HPDE6-E6E7 (cell line): ENCODE measurements around the gene NUCB1.
"Not testable (repeated sequence)": the region's sequence is repeated elsewhere in the genome, so short reads cannot be mapped to it uniquely, and the experiment has no call there.

Experiments used
- DNase-seq: peaks from one replicate; pipeline ENCODE4 v3.0.0; 2011; ENCODE audit warnings: missing footprints; ENCODE audit errors: extremely low spot score

Gene NUCB1

GRCh38 chr19:48899781-48900476 lies at the start of gene NUCB1:
Gene NUCB1, plus strand, starts transcription at chr19:48900312. Its CDS starts 485 bp downstream, at chr19:48900797.
- peak; percentile 98 for DNase-seq

GRCh38 chr19:48852292-48852691 lies 47.8 kb upstream of the NUCB1 start:
- DNase-seq: no peak

DNA sequence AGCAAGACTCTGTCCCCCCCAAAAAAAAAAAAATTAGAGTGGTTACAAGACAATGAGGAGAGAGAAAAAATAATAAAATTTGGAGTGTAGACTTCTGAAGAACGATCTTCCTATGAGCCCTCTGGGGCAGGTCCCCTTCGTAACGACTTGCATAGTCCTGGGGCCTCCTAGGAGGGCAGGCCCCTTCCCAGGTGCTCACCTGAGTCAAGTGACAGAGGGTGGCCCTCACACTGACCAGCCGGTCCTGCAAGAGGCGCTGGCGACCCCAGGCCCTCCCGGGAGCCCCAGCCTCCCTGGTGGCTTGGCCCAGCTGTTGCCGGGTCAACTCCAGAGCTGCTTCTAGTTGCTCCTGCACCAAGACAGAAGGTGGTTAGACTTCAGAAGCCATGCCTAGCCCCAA lies 46.6 kb upstream of the NUCB1 start:
- no peak for DNase-seq

GRCh38 chr19:48854103-48854502 lies 46.0 kb upstream of the NUCB1 start:
- DNase-seq: no peak

GRCh38 chr19:48856921-48857320 lies 43.2 kb upstream of the NUCB1 start:
- DNase-seq: no peak

DNA sequence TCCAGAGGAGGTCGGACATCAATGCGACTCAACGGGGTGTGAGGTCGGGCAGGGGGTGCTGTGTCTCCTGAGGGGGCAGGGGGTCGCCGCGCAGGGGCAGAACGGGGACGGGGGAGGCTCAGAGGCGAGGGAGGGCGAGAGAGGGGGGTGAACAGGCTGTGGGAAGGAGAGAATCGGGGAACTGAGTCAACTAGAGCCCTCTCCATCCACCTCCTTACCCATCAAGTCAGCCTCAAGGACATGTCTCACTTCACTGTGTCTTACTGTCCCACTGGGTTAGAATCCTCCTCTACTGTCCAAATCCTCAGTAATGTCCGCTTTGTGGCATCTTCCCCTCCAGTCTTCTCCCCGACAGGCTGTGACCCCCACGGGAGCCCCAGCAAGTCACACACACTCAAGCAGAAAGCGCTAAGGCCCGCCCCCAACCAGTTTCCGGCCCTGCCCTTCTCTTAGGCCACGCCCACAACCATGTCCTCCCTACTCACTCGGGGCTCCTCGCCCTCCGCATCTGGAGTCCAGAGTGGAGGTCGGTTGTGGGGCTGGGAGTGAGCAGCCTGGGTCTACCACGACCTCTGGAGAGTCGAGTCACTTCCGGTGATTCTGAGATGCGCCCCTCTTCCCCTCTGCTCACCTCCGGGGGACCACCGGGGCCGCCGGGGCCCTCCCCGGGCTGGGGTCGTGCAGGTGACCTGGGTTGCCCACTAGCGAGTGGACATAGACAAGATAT lies 41.0 kb upstream of the NUCB1 start:
- no peak for DNase-seq

DNA sequence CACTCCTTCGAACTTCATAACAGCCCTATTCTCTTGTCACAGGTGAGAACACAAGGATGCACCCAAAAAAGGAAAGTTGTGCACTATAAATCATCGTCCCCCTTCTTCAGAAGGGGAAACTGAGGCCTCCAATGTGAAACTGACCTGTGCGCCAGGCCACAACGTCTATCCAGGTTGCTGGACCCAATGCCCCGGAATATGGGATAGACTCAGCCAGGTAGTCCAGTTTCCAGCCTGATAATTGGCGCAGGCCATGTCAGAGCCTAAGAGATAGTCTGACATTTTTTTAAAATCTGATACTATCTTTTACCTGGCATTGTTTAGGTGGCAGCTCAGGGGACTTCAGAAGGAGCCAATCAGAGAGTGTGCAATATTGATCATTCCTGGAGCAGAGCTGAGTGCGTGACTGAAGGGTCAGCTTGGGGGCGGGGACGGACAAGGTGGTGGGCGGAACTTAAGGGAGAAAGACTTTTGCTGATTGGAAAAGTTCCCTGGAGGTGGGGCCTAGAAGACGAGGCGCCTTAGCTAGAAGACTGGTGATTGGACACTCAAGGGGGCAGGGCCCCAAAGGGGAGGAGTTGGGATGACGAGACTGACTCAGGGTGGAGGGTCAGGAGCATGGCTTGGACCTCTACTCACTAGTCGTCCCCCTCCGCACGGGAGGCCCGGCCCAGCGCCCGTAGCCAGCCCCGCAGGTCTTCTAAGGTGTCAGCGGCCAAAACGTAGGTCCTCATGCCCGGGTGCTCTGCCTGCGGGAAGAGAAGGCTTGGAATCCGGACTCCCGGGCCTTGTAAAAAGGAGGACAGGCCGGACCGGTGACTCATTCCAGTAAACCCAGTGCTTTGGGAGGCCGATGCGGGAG lies 40.2 kb upstream of the NUCB1 start:
- no peak for DNase-seq

DNA sequence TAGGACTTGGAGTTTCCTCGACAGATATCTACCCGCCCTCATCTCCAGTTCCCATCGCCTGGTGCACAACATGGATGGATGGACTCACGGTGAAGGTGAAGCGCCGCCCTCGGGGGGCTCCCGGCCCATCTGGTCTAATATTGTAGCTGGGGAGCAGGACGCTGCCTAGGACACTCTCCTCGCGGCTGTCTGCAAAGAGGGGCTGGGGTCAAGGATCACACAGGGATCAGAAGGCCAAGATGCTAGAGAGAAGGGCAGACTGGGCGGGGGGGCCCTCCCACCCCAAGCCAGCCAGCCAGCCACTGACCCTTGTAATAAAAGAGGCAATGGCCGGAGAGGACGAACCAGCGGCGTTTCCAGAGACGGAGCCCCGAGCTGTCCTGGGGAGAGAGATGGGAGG lies 38.8 kb upstream of the NUCB1 start:
- DNase-seq: no peak

- DNase-seq: no peak
Observed at GRCh38 chr19:48862827-48863226, 37.3 kb upstream of the NUCB1 start.

DNA sequence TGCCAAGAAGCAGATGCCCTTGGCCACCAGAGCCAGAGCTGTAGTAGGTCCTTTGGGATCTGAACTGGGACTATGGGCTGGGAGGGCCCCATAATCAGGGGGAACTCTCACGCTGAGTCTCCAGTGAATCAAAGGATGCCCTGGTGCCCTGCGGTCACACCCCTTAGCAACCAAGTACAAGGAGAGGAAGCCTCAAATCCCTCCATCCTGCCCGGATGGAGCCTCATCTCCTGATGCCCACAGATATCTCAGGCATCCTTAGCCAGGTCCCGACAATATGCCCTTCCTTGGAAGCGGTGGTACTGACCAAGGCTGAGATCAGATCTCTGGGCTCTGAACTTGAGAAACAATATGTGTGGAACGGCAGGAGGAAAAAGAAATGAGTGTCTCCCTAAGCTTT lies 33.4 kb upstream of the NUCB1 start:
- no peak for DNase-seq

DNA sequence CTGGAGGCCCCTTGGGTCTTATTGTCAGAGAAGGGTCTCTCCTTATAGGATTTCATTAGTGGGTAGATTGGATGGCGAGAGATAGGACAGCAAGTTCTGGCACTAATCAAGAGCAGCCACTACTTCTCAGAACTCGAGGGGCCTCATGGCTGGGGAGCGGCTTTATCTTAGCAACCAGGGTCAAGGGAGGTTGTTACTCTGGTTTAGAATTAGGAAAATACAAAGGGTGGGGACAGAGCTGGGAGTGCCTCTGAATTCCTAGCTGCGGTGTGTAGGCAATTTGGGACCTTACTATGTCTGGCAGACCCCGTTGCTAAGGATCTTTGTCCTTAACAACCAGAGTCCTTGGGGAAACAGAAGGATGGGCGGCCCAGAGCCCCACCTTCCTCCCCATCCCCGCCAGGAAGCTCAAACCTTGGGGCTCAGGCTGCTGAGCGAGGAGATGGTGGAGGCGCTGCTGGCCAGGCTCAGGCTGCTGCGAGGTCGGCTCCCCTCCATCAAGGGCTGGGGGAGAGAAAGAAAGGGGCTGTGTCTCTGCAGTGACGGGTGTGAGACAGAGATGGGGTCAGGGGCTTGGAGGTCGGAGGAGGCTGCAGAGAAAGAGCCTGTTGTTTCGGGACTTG lies 32.9 kb upstream of the NUCB1 start:
- no peak for DNase-seq

GRCh38 chr19:48867746-48868113 lies 32.4 kb upstream of the NUCB1 start:
- DNase-seq: no peak

GRCh38 chr19:48868114-48868886 lies 31.8 kb upstream of the NUCB1 start, which contains the start of gene PLEKHA4:
Gene PLEKHA4, minus strand, starts transcription at chr19:48868617. Its CDS starts 997 bp downstream, at chr19:48867620.
- no peak for DNase-seq

- no peak for DNase-seq
Observed at GRCh38 chr19:48870048-48870447, 30.1 kb upstream of the NUCB1 start.

- DNase-seq: not testable (repeated sequence)
Observed at GRCh38 chr19:48871471-48872181, 28.5 kb upstream of the NUCB1 start.

GRCh38 chr19:48872182-48872883 lies 27.8 kb upstream of the NUCB1 start, which contains the start of gene PPP1R15A:
Gene PPP1R15A, plus strand, starts transcription at chr19:48872421. Its CDS starts 813 bp downstream, at chr19:48873234.
- DNase-seq: peak; percentile 94

GRCh38 chr19:48872884-48873475 lies 27.1 kb upstream of the NUCB1 start:
- peak; percentile 71 for DNase-seq

DNA sequence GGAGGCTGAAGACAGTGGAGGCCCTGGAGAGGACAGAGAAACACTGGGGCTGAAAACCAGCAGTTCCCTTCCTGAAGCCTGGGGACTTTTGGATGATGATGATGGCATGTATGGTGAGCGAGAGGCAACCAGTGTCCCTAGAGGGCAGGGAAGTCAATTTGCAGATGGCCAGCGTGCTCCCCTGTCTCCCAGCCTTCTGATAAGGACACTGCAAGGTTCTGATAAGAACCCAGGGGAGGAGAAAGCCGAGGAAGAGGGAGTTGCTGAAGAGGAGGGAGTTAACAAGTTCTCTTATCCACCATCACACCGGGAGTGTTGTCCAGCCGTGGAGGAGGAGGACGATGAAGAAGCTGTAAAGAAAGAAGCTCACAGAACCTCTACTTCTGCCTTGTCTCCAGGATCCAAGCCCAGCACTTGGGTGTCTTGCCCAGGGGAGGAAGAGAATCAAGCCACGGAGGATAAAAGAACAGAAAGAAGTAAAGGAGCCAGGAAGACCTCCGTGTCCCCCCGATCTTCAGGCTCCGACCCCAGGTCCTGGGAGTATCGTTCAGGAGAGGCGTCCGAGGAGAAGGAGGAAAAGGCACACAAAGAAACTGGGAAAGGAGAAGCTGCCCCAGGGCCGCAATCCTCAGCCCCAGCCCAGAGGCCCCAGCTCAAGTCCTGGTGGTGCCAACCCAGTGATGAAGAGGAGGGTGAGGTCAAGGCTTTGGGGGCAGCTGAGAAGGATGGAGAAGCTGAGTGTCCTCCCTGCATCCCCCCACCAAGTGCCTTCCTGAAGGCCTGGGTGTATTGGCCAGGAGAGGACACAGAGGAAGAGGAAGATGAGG lies 26.4 kb upstream of the NUCB1 start:
- no peak for DNase-seq
